H9 (cell line): ENCODE results near the gene SLC24A3. TPM values are rescaled to one million over a fixed set of nuclear protein-coding genes. Genes with fewer than 3 reads are reported as not detected.

Source experiments
- DNase-seq: peaks from one replicate; pipeline ENCODE4 v3.0.0-alpha.2; 2017
- H2AFZ ChIP-seq: one replicate; pipeline ENCODE4 v1.6.1; 2013; ENCODE audit warnings: mild to moderate bottlenecking, low read length, control low read depth, moderate library complexity
- H2AK5ac ChIP-seq: 2 replicates; pipeline ENCODE4 v1.6.1; 2013; ENCODE audit warnings: low read length, control low read depth, mixed read lengths; ENCODE audit not compliant: insufficient read length
- H2BK120ac ChIP-seq: one replicate; pipeline ENCODE4 v1.6.1; 2013; ENCODE audit warnings: low read depth, mild to moderate bottlenecking, low read length, control low read depth, inconsistent platforms; ENCODE audit not compliant: poor library complexity, severe bottlenecking
- H2BK12ac ChIP-seq: 2 replicates; pipeline ENCODE4 v1.6.1; 2013; ENCODE audit warnings: low read length, control low read depth, mixed read lengths, low read depth; ENCODE audit not compliant: insufficient read length
- H2BK15ac ChIP-seq: 2 replicates; pipeline ENCODE4 v1.6.1; 2013; ENCODE audit warnings: low read depth, low read length, control low read depth
- H2BK20ac ChIP-seq: one replicate; pipeline ENCODE4 v1.6.1; 2013; ENCODE audit warnings: low read depth, mild to moderate bottlenecking, low read length, control low read depth, inconsistent platforms; ENCODE audit not compliant: poor library complexity, severe bottlenecking
- H2BK5ac ChIP-seq: 2 replicates; pipeline ENCODE4 v1.6.1; 2013; ENCODE audit warnings: low read length, control low read depth, mixed read lengths; ENCODE audit not compliant: insufficient read length
- H3K14ac ChIP-seq: 2 replicates; pipeline ENCODE4 v1.6.1; 2013; ENCODE audit warnings: low read length, control low read depth; ENCODE audit not compliant: insufficient read depth
- H3K18ac ChIP-seq: 2 replicates; pipeline ENCODE4 v1.6.1; 2013; ENCODE audit warnings: low read depth, mild to moderate bottlenecking, mixed read lengths, low read length, control low read depth; ENCODE audit not compliant: insufficient read length
- H3K23ac ChIP-seq: 2 replicates; pipeline ENCODE4 v1.6.1; 2013; ENCODE audit warnings: low read length, control low read depth, mixed read lengths, low read depth; ENCODE audit not compliant: insufficient read length
- H3K23me2 ChIP-seq: 2 replicates; pipeline ENCODE4 v1.6.1; 2013; ENCODE audit warnings: low read depth, mild to moderate bottlenecking, mixed read lengths, low read length, control low read depth; ENCODE audit not compliant: insufficient read length, poor library complexity, severe bottlenecking
- H3K27ac ChIP-seq: 2 replicates; pipeline ENCODE4 v1.5.1; 2013; ENCODE audit warnings: low read length, control low read depth, mixed read lengths, low read depth; ENCODE audit not compliant: insufficient read length
- H3K27me3 ChIP-seq: 2 replicates; pipeline ENCODE4 v1.6.1; 2013; ENCODE audit warnings: low read length, control low read depth, inconsistent platforms; ENCODE audit not compliant: insufficient read depth
- H3K4ac ChIP-seq: 2 replicates; pipeline ENCODE4 v1.6.1; 2013; ENCODE audit warnings: low read depth, mild to moderate bottlenecking, control low read depth, inconsistent platforms, low read length, moderate library complexity
- H3K4me1 ChIP-seq: 2 replicates; pipeline ENCODE4 v1.6.1; 2013; ENCODE audit warnings: low read length, control low read depth, inconsistent platforms; ENCODE audit not compliant: insufficient read depth
- H3K4me2 ChIP-seq: 2 replicates; pipeline ENCODE4 v1.6.1; 2013; ENCODE audit warnings: low read length, control low read depth, mixed read lengths; ENCODE audit not compliant: insufficient read length, insufficient read depth
- H3K56ac ChIP-seq: 2 replicates; pipeline ENCODE4 v1.6.1; 2013; ENCODE audit warnings: low read depth, mild to moderate bottlenecking, mixed read lengths, low read length, control low read depth; ENCODE audit not compliant: insufficient read length
- H3K79me1 ChIP-seq: 2 replicates; pipeline ENCODE4 v1.6.1; 2013; ENCODE audit warnings: low read depth, mild to moderate bottlenecking, moderate library complexity, low read length, control low read depth, inconsistent platforms; ENCODE audit not compliant: insufficient read depth, poor library complexity, severe bottlenecking
- H3K79me2 ChIP-seq: 2 replicates; pipeline ENCODE4 v1.6.1; 2013; ENCODE audit warnings: low read length, control low read depth, inconsistent platforms; ENCODE audit not compliant: insufficient read depth
- H3K9ac ChIP-seq: 2 replicates; pipeline ENCODE4 v1.6.1; 2013; ENCODE audit warnings: low read length, control low read depth, mixed read lengths; ENCODE audit not compliant: insufficient read length; ENCODE audit errors: extremely low read depth
- H3K9me3 ChIP-seq: one replicate; pipeline ENCODE4 v1.6.1; 2013; ENCODE audit warnings: low read depth, low read length, inconsistent platforms; ENCODE audit not compliant: control insufficient read depth
- H3T11ph ChIP-seq: one replicate; pipeline ENCODE4 v1.6.1; 2013; ENCODE audit warnings: mild to moderate bottlenecking, low read length, control low read depth, inconsistent platforms
- H4K20me1 ChIP-seq: one replicate; pipeline ENCODE4 v1.6.1; 2013; ENCODE audit not compliant: control insufficient read depth, insufficient read length, insufficient read depth
- H4K5ac ChIP-seq: 2 replicates; pipeline ENCODE4 v1.6.1; 2013; ENCODE audit warnings: low read depth, mild to moderate bottlenecking, mixed read lengths, low read length, control low read depth; ENCODE audit not compliant: insufficient read length
- H4K8ac ChIP-seq: replicated peaks from 2 replicates; pipeline ENCODE4 v1.6.1; 2013; ENCODE audit warnings: low read length, control low read depth, mixed read lengths, low read depth; ENCODE audit not compliant: insufficient read length
- H4K91ac ChIP-seq: 2 replicates; pipeline ENCODE4 v1.6.1; 2013; ENCODE audit warnings: low read depth, mild to moderate bottlenecking, moderate library complexity, mixed read lengths, low read length, control low read depth; ENCODE audit not compliant: insufficient read length
- H3K27ac Mint-ChIP-seq, 3 experiments: 2 replicates in 2 of 3; 3 replicates in 1 of 3; pipeline ENCODE4 v1.8.0; 2020 to 2021; ENCODE audit warnings: mixed read lengths in 3 of 3, mild to moderate bottlenecking in 1 of 3, moderate library complexity in 1 of 3
- H3K27me3 Mint-ChIP-seq: 2 replicates; pipeline ENCODE4 v1.8.0; 2021; ENCODE audit warnings: low read depth, mild to moderate bottlenecking, moderate library complexity, mixed read lengths
- H3K36me3 Mint-ChIP-seq, 3 experiments: 2 replicates in 2 of 3; 3 replicates in 1 of 3; pipeline ENCODE4 v1.8.0; 2020 to 2021; ENCODE audit warnings: low read depth in 3 of 3, mixed read lengths in 3 of 3; ENCODE audit not compliant: insufficient read depth in 1 of 3
- H3K4me1 Mint-ChIP-seq, 2 experiments: 2 replicates each; pipeline ENCODE4 v1.8.0; 2020; ENCODE audit warnings: mixed read lengths in 2 of 2
- H3K4me3 Mint-ChIP-seq, 2 experiments: 2 replicates in 1 of 2; 3 replicates in 1 of 2; pipeline ENCODE4 v1.8.0; 2020 to 2021; ENCODE audit warnings: mild to moderate bottlenecking in 2 of 2, mixed read lengths in 2 of 2, moderate library complexity in 1 of 2
- H3K9me3 Mint-ChIP-seq, 2 experiments: 2 replicates in 1 of 2; 3 replicates in 1 of 2; pipeline ENCODE4 v1.8.0; 2020; ENCODE audit warnings: mild to moderate bottlenecking in 2 of 2, mixed read lengths in 2 of 2, moderate library complexity in 1 of 2
- WGBS: extraction: QIAGEN DNeasy Blood & Tissue Kit; methylation state at CpG from one replicate; pipeline ENCODE4 v1.1.7; 2013; ENCODE audit warnings: missing lambda C conversion rate, low lambda C conversion rate, mixed read lengths; ENCODE audit not compliant: insufficient read length; ENCODE audit errors: extremely low coverage; 5-methylcytosine and 5-hydroxymethylcytosine counted together
- total RNA-seq: library from RNA; stranded (reverse); gene quantifications from 2 replicates; pipeline ENCODE4 v1.2.1, GENCODE V29; 2021
- TF ChIP-seq, protein P1 (sequence below): fragments of 200-600 bp; sonication (generic); conservative IDR thresholded peaks from 3 replicates; pipeline ENCODE4 v1.8.0; 2021; ENCODE audit warnings: antibody characterized with exemption, mild to moderate bottlenecking

Gene SLC24A3
- total RNA-seq, 1 experiment from 2014 or later, result 0.83 TPM

DNA sequence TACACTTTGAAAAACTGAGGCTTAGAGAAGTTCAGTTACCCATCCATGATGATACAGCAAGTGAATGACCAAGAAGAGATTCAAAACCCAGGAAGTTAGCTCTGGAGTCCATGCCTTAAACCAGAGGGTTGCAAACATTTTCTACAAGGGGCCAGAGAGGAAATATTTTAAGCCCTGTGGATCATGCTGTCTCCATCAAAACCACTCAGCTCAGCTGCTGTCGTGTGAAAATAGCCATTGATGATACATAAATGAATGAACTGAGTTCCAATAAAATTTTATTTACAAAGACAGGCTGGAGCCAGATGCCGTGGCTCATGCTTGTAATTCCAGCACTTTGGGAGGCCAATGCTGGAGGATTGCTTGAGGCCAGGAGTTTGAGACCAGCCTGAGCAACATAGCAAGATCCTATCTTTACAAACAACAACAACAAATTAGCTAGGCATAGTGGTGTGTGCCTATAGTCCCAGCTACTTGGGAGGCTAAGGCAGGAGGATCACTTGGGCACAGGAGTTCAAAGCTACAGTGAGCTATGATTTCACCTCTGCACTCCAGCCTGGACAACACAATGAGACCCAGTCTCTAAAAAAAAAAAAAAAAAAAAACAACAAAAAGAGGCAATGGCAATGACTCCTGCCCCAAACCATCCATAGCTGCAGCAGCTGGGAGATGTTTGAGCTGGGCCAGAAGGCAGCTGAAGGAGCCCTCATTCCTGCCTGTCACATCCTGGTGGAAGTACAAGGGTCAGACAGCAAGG is 501.6 kb downstream of the SLC24A3 start:
- Histone ChIP-seq H4K91ac (no peak overlapping the region), H3K23me2 (no peaks in the 10 kb centered on the region), H3K18ac (no peak overlapping the region), H3K4me2 (no peak overlapping the region), H3K27me3 (no peaks in the 10 kb centered on the region), H3K4me1 (no peaks in the 10 kb centered on the region), H2BK20ac (no peak overlapping the region), H3K14ac (no peak overlapping the region), H2BK5ac (no peak overlapping the region), H4K8ac (no peak overlapping the region), H2AK5ac (no peak overlapping the region), H3K9ac (no peak overlapping the region), H2BK15ac (no peak overlapping the region), H3K27ac (no peak overlapping the region), H2BK12ac (no peak overlapping the region), H4K20me1 (no peaks in the 10 kb centered on the region), H3K23ac (no peak overlapping the region), H3K4ac (no peak overlapping the region), H3K79me2 (no peaks in the 10 kb centered on the region; the same call in 1 of the 2 replicates), H3K9me3 (peaks cover 12% of the 10 kb centered on the region), H3T11ph (no peak overlapping the region), H2AFZ (no peak overlapping the region), H3K56ac (no peak overlapping the region), H2BK120ac (no peak overlapping the region), H3K79me1 (no peaks in the 10 kb centered on the region), H4K5ac (no peak overlapping the region)
- H3K36me3 Mint-ChIP-seq, result peaks cover 2 to 6% (median 6%) of the 10 kb centered on the region in 3 experiments; a peak in 1 of 7 replicates
- no CpG with 5 or more reads among the region's 2 CpGs for WGBS
- H3K4me1 Mint-ChIP-seq, result peaks cover 0 to 11% of the 10 kb centered on the region in 2 experiments; a peak in 2 of 4 replicates
- H3K27me3 Mint-ChIP-seq, result peaks cover 7% of the 10 kb centered on the region
- TF ChIP-seq, protein P1, sequence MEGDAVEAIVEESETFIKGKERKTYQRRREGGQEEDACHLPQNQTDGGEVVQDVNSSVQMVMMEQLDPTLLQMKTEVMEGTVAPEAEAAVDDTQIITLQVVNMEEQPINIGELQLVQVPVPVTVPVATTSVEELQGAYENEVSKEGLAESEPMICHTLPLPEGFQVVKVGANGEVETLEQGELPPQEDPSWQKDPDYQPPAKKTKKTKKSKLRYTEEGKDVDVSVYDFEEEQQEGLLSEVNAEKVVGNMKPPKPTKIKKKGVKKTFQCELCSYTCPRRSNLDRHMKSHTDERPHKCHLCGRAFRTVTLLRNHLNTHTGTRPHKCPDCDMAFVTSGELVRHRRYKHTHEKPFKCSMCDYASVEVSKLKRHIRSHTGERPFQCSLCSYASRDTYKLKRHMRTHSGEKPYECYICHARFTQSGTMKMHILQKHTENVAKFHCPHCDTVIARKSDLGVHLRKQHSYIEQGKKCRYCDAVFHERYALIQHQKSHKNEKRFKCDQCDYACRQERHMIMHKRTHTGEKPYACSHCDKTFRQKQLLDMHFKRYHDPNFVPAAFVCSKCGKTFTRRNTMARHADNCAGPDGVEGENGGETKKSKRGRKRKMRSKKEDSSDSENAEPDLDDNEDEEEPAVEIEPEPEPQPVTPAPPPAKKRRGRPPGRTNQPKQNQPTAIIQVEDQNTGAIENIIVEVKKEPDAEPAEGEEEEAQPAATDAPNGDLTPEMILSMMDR, result no peak
- no peak overlapping the region for H3K4me3 Mint-ChIP-seq
- H3K9me3 Mint-ChIP-seq, result peaks cover 15 to 21% of the 10 kb centered on the region in 2 experiments
- H3K27ac Mint-ChIP-seq, result no peak overlapping the region
- DNase-seq, result no peak
